HG03064 (cell line): ENCODE measurements around the gene MGRN1.

ENCODE experiments used
- ATAC-seq: cut with Tn5 transposase; IDR thresholded peaks from one replicate; pipeline ENCODE4 v1.9.1; 2021; ENCODE audit warnings: low read depth; ENCODE audit not compliant: unreplicated experiment

MGRN1 gene

DNA sequence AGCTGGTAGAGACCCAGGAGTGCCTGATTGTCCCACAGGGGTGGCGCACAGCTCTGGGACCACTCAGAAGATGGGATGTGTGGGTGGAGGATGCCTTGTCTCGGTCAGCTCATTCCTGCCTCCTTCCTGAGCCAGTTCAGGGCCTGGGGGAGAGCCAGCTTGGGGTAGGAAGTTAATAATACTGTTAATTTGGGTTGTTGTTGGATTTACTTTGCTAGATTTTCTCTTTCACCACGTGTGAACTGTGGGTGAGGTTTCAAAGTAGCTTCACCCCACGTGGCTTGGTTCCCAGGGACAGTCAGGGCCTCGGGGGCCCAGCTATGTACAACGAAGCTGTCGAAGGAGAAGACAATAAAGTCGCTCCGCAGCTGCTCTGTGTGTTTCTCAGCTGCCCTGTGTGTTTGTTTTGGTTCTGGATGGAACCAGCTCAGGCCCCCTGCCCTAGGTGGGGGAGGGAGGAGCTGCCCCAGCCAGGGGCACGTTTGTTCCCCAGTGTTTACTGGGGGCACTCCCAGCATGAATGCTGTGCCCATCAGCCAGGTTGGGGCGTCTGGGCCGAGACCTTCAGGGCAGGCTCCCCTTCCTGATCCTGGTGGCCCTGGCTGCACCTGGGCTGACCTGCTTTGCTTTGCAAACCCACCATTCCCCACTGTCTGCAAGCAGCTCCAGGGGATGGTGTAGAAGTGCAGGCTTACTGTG lies 71.0 kb downstream of the MGRN1 start:
- no peak for ATAC-seq

DNA sequence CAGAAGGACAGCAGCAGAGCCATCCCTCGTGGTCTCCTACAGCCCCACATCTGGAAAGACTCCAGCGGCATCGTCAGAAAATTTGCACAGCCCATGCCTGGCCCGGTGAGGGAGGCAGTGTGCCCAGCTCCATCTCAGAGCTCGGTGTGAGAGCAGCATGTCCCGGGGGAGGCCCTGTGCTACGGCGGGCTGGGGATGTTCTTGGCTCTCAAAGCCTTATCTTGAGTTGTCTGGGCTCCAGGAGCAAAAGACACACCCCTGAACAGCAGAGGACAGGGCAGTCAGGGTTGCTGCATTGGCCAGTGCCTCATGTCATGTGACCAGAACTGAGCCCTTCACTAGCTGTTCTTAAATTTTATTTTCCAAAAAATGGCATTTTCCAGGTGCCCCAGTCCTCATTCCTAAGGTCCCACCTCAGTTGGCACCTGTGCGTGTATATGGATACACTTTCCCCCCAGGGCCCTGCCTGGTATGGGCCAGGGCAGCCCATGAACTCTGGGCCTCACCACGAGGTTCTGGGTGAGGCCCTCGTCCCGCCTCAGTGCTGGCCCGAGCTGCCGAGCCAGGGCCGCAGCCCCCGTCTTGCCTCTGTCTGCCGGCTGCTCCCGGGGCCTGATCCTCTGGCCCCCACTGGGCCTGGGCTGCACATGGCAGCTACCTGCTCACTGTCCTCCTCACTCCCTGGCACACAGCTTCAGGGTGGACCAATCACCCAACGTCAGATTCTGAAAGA lies 71.7 kb downstream of the MGRN1 start:
- no peak for ATAC-seq

DNA sequence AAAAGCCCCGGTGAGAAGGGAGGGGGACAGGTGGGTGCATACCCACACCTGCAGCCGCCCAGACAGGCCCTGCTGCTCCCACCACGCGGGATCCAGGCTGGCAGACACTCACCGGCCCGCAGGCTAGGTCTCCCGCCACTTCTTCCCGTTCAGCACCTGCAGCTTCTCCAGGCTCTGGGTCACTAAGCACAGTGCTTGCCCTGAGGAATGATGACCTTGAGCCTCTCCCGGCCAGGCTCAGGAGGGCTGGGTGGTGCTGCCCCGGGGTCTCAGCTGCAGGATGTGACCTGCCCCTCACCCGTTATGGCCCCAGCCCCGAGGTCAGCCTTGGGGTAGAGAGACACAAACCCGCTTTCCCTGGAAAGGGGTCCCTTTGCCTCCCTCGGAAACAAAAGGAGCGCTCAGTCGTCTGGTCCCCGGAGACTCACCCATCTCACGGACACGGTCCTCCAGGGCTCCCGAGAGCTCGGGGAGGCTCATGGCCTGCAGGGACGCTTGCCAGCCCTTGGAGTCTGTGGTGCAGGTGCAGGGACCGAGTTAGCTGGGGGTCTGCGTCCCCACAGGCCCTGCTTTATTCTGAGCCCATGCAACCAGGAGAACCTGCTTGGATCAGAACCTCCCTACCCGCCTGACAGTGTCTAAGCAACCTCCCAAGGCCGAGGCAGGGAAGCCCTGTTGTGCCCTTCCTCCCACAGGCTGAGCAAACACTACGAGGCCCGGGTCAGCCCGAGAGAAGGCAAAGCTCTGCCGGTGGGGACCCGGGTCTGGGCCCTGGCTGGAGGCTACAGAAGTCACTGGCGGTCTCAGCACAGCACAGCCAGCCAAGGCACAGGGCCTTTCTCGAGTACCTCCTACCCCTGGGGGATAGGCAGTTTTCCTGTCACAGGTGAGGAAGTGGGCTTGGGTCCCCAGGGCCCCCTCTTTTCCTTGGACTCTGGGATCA lies 72.5 kb downstream of the MGRN1 start:
- no peak for ATAC-seq

DNA sequence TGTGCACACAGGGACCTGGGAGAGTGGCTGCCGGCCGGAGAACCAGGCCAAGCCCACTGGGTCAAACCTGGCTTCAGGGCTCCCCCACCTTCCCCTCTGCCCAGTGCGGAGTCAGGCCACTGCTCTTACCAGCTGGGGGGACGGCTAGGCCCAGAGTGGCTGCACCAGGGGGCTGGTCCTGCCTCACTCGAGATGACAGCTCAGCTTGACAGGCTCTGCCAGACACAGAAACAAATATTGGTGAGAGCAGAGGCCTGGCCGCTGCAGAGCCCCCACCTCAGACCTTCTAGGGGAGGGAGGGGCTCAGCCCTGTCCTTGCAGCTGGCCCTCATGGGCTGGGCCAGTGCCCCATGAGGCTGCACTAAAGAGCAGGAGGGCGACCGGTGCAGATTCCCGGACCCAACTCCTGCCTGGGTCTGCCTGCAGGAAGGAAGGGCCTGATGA lies 73.2 kb downstream of the MGRN1 start:
- no peak for ATAC-seq

DNA sequence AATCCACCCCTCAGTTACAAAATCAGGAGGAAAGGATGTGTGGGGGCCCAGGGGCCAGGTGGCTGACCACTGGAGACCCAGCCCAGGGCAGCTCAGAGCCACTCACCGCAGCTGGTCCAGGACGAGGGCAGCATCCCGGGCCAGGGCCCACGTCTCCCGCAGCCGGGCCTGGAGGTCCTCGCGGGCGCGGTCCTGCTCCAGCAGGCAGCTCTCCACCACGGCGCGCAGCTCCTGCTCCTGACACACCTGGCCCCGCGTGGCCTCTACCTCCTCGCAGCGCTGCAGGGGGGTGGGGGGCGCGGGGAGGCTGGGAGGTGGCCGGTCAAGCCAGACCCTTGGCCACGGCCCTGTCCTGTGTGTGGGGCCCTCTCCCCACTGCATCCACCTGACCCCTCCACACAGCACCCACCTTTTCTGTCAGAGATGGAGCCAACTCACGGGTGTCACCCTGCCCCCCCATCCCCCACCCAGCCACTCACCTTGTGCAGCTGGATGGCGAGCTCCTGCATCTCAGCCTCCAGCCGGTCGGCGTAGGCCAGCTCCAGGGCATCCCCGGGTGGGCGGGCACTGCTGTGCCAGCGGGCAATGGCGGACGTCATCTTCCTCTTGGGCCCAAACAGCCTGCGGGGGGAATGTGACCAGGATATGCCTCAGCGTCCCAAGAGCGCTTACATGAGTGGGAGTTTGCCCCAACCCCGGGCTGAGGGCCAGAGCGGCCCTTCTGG lies 73.9 kb downstream of the MGRN1 start:
- no peak for ATAC-seq

DNA sequence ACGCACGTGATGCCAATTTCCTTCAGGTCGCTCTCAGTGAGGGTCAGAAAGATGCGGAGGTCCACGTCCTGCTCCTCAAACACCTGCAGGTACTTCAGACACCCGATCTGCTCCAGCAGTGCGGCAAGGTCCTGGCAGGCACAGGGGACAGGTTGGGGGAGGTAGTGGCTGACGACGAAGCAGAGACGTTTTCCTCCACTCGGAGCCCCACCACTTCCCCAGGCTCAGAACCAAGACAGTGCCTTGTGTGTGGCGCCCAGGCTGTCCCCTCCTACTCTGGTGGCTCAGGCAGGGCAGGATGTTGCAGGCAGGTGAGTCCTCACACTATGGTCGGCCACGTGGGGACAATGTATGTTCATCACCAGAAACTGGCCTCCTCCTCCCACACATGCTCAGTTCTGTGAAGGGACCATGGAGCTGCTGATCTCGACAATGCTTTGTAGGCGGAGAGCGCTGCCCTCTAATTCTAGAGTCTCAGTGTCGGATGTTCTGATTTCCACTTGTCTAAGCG lies 74.5 kb downstream of the MGRN1 start:
- ATAC-seq, result no peak

DNA sequence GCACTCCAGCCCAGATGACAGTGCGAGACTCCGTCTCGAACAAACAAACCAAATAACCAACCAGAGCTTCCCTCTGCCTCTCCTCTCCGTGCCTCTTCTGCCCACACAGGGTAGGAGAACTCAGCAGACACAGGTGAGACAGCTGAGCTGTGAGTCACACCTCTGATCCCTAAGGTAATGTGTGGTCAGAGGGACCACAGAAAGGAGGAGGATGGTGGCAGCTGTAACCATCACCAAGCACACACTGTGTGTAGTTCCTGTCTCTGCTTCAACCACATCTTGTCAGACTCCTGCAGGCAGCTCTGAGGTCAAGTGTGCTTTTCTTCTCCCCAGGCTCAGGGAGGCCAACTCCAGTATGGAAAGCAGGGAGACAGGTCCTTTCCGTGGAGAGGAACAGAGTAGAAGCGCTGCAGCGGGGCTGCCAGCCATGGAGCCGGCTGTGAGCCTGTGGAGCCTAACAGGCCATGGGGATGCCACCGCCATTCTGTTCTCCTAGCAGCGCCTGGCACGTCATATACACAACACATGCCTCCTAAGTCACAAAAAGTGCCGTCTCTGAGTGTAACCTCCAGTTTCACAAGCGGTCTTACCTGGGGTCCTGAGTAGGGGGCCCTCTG lies 75.9 kb downstream of the MGRN1 start:
- ATAC-seq, result no peak

DNA sequence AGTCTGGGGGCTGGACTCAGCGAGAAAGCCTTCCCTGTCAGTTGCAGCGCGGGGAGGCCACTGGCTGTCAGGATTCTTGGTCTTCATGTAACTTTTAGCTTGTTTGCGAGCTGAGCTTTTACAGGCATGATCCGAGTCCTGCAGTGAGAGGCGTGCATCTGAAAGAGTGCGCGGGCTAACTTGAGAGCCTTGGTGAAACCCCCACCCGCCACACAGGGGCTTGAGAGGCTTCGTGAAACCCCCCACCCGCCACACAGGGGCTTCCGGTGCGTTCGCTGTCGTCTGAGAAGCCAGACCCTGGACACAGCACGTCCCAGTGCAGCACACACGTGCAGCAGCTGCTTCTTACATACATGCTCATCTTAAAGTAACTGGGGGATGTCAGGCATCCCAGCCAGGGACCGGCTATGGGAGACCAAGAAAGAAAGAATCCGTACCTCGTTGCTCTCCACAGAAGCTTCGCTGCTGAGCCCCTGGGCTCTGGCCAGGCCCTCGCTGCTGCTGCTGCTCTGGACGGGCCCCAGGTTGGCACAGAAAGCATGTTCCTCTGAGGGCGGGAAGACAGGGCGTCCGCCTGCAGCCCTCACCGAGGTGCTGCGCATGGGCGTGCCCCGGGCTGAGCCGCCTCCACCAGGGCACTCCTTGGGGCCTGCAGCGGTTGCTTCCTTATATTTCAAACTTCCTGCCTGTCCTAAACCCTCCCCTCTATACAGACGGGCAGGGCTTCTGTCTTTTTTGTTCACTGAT lies 76.5 kb downstream of the MGRN1 start:
- no peak for ATAC-seq

DNA sequence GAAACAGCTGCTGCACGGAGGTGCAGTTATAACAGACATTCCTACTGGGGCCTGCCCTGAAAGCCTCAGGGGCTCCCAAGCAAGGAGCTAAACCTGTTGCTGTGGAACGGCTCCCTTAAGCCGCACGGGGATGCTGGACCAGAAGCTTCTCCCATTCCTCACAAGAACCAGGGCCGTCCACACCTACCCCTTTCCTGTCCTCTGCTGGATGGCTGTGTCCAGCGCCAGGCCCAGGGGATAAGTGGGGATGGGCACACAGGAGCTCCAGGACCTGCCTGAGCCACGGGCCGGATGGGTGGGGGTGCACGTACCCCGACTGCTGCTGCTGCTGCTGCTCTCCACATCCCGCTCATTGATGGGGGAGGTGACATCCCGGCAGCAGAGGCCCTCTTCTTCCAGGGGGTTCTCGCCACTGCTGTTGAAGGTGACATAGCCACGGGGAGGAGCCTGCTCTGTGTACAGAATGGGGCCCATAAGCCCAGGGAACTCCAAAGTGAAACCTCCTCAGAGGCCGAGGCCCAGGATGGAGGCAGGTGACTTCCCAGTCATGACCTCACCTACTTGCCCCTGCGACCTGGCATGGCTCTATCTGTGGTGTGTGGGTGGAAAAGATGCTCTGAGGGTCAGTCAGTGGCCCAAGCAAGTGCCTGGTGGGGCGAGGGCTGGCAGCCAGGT lies 77.3 kb downstream of the MGRN1 start:
- no peak for ATAC-seq

DNA sequence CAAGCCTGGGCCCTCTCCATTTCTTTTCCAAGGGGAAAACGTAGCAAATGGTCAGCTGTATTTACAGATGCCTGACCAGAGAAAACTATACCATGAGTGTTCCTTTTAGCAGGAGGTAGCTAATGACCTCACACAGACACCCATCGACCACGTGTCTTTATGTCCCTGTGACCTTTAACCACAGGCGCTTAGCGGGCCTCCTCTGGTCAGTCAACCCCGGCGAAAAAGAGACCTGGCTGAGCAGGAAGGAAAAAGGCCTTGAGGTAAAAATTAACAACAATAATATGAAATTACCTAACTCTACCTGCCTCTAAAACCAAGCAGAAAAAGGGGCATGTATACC lies 77.8 kb downstream of the MGRN1 start:
- ATAC-seq, result no peak

DNA sequence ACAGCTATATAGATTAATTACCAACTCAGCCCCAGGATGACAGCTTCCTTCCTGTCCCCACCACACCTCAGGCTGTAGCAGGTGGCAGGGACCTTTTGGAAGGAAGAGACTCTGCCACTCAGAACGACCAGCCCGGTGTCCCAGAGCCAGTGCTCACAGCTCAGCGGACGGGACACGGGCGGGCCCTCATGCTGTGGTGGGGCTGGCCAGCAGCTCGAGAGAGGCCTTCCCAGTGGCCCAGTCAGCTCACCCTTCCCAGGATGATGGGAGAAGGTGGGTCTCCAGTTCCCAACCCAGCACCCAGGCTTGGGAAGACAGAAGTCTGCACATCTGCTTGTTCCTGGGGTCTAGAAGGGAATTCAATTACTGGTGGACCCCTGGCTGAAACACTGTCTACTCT lies 79.3 kb downstream of the MGRN1 start:
- ATAC-seq, result no peak

DNA sequence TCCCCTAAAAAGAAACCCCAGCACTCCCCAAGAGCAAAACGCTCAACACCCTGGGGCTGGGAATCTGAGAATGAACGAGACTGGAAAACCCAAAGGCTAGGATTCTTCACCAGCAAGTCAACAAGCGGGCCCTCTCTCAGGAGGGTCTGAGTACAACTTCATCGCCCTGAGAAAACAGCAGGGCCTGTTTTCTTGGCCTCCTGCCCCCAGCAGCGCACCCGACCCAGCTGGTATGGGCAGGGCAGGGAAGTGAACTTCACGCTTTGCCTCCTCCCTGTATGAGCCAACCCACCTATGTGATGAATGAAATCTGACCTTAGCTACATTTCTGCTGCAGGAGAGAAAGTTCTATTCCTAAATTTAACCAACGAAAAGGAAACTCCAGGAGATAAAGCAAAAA lies 79.9 kb downstream of the MGRN1 start:
- no peak for ATAC-seq

DNA sequence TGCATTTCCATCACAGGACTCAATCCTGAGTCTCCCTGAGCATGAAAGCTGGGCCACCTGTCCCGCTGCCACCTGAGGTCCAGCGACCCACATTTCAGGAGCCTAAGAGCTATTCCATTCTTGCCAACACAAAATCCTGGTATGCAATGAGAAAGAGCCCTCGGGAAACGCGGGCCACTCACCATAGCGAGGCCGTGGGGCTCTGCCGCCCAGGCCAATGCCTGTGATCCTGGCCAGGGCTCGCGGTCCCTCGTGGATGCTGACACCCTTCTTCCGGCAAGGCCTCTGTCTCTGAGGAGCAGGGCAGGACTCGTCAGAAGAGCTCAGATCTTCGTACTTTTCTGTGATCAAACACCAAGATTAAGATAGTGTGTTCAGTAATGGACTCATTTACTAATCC lies 80.3 kb downstream of the MGRN1 start:
- no peak for ATAC-seq

DNA sequence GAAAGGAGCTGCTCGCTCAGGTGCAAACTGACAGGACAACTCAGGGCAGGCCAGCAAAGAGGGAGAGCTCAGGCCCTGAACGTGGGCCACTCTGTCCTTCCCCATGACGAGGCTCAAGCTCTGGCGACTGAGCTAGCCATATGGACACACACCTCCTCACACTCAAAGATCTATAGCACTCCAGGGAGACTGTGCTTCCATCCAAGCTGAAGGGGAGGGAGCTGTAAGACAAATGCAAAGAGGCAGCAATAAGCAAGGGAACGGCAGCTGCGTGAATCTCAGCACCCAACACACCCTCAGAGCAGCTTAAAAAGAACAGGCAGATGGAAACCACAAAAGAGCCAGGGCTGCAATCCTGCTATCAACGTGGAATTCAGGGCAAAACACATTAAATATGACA lies 82.2 kb downstream of the MGRN1 start:
- ATAC-seq, result no peak

DNA sequence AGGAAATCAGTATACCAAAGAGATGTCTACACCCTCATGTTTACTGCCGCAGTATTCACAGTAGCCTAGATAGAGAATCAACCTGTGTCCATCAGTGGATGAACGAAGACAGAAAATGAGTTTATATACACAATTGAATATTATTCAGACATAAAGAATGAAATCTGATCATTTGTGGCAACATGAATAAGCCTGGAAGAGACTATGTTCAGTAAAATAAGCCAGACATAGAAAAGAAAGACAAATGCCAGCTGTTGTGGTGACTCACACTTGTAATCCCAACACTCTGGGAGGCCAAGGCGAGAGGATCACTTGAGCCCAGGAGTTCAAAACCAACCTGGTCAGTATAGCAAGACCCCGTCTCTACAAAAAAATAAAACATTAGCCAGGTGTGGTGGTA lies 84.9 kb downstream of the MGRN1 start:
- ATAC-seq, result no peak

DNA sequence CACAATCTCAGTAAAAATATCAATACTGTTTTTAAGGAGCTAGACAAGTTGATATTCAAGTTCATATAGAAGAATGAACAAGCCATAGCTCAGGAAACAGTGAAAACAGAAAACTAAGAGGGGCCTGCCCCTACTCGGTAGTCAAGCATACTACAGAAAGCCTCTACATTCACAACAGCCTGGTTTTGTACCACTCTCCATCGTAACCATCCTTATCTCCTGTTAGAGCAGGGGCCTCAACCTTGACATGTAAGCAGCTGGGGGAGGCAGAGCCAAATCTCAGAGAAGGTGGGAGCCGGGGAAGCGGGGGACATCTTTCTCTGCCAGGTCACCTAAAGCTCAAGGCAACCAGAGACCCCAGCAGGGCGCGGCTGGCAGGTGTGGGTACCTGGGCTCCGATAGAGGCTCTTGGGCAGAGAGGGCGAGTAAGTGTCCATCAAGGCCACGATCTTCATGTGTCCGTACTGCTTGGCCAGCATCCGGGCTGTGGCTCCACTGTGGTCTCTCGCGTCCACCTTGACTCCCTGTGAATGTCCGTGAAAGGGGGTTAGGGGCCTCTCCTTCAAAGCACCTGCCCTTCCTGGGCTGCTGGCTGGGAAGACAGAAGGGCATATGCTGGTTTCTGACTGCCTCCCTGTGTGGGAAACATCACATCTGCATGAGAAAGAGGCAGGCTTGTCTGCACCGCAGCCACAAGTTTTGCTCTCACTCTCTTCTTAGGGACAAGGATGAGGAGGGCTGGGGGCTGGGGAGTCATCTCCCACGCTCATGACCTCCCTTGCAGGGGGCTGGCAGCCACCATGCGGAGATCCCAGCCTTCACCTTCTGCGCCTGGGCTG lies 89.3 kb downstream of the MGRN1 start:
- no peak for ATAC-seq

DNA sequence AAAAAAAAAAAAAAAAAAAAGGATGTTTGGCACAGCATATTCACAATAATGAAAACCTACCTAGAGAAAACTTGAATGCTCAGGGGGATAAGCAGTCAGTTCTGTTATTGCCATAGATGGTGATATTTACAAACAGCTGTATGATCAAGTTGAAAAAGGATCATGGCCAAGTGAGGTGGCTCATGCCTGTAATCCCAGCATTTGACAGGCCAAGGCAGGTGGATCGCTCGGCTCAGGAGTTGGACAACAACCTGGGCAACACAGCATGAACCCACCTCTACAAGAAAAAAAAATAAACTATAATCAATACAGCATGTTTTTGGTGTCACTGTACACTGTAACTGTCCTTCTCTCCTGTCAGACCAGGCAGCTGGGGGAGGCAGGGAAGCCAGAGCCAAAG lies 90.4 kb downstream of the MGRN1 start:
- no peak for ATAC-seq

DNA sequence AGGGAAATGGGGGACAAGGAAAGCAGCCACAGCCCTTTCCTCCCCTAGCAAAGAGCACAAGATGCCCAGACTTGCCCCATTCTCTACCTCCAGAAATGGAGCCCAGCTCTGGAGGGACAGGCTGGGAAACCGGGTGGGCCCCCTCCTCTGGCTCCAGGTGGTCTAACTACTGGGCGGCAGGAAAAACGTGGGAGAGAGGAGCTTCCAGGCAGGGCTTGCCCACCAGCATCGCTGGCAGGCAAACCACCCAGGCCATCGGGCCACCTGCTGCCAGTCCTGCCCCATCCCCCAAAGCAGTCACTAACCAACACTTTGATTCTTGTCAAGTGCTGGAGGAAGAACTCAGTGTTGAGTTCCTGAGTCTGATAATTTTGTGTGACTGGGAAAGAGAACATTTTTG lies 93.8 kb downstream of the MGRN1 start:
- ATAC-seq, result no peak
